GM21367 (cell line): ENCODE results near the gene CYTH4.
"Not testable (repeated sequence)": the region's sequence is repeated elsewhere in the genome, so short reads cannot be mapped to it uniquely, and the experiment has no call there.

Experiments
- ATAC-seq: cut with Tn5 transposase; IDR thresholded peaks from one replicate; pipeline ENCODE4 v1.9.1; 2021; ENCODE audit not compliant: unreplicated experiment

The CYTH4 gene

GRCh38 chr22:37326726-37327125, 44.4 kb downstream of the CYTH4 start:
- no peak for ATAC-seq

GRCh38 chr22:37328017-37328416, 45.7 kb downstream of the CYTH4 start:
- ATAC-seq = no peak

GRCh38 chr22:37328538-37329237, 46.4 kb downstream of the CYTH4 start:
- ATAC-seq = not testable (repeated sequence)

GRCh38 chr22:37329238-37330140, 47.2 kb downstream of the CYTH4 start:
- ATAC-seq = no peak

- no peak for ATAC-seq
Measured at GRCh38 chr22:37330200-37331033, 48.1 kb downstream of the CYTH4 start.

GRCh38 chr22:37331034-37331428, 48.7 kb downstream of the CYTH4 start:
- no peak for ATAC-seq

GRCh38 chr22:37331856-37332536, 49.7 kb downstream of the CYTH4 start:
- ATAC-seq = no peak

- no peak for ATAC-seq
Measured at GRCh38 chr22:37333724-37334460, 51.6 kb downstream of the CYTH4 start.

GRCh38 chr22:37334461-37334858, 52.2 kb downstream of the CYTH4 start:
- no peak for ATAC-seq

GRCh38 chr22:37334859-37335805, 52.8 kb downstream of the CYTH4 start:
- ATAC-seq = no peak

GRCh38 chr22:37335806-37336199, 53.5 kb downstream of the CYTH4 start:
- ATAC-seq = no peak

- ATAC-seq = no peak
Measured at GRCh38 chr22:37336579-37336978, 54.3 kb downstream of the CYTH4 start.

GRCh38 chr22:37337204-37337943, 55.1 kb downstream of the CYTH4 start:
- ATAC-seq = no peak

- no peak for ATAC-seq
Measured at GRCh38 chr22:37338539-37339246, 56.4 kb downstream of the CYTH4 start.

GRCh38 chr22:37340331-37341262, 58.3 kb downstream of the CYTH4 start:
- ATAC-seq = no peak

- ATAC-seq = no peak
Measured at GRCh38 chr22:37342065-37342464, 59.8 kb downstream of the CYTH4 start.

GRCh38 chr22:37343348-37343747, 61.0 kb downstream of the CYTH4 start:
- ATAC-seq = no peak
